ENCODE measurements around the gene PKDCC. TPM values are rescaled to one million over a fixed set of nuclear protein-coding genes. Genes with fewer than 3 reads are reported as not detected.

The PKDCC gene
- total and polyA plus RNA-seq, 2 of the 13 experiments (the other 11 are each of a cell fraction or from before 2014, with no cell fraction given) = 52.6 to 58.8 TPM

DNA sequence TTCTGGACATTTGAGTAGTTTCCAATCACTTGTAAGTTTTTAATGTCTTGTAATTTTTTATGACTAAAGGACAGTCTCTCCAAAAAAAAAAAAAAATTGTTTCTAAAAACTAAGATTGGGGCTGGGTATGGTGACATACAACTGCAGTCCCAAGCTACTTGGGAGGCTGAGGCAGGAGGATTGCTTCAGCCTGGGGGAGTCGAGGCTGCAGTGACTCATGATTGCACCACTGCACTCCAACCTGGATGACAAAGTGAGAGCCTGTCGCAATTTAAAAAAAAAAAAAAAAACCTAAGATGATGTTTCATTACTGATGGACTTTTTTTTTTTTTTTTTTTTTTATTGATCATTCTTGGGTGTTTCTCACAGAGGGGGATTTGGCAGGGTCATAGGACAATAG is 34.4 kb upstream of the PKDCC start:
- H3K36me3 ChIP-seq (replicated peaks in 1 of 2; ENCODE audit: control insufficient read depth in 1 of 2, insufficient read depth in 2 of 2, low read length in 2 of 2) = no peaks in the 10 kb centered on the region
- no peak overlapping the region for H3K9ac ChIP-seq (ENCODE audit: insufficient read depth, low read depth, low read length)
- H3K4me2 ChIP-seq (ENCODE audit: low read depth, low read length) = no peak overlapping the region
- ChIA-PET POLR2A (no interaction called here), CTCF (ENCODE audit: low intra/inter-chr PET ratio, low total read pairs) (no interaction called here)
- no TSS peak for BruUV-seq (replicated peaks)
- no peaks in the 10 kb centered on the region for H3K9me3 ChIP-seq (ENCODE audit: low read length)
- no peaks in the 10 kb centered on the region for H4K20me1 ChIP-seq (ENCODE audit: insufficient read depth, low read length)
- H3K4me1 ChIP-seq (ENCODE audit: insufficient read depth, low read length) = 0 out of 2 replicates have a peak, but pooled peaks cover 5% of the 10 kb centered on the region
- H3K27me3 ChIP-seq (ENCODE audit: control insufficient read depth in 1 of 2, insufficient read depth in 2 of 2, low read length in 2 of 2) = peaks cover 1 to 9% of the 10 kb centered on the region in 2 experiments; a peak in 3 of 5 replicates
- 2% methylated on average over 2 of the region's 2 CpGs for whole genome bisulfite sequencing (ENCODE audit: low lambda C conversion rate)
- H3K27ac ChIP-seq (ENCODE audit: extremely low read length, insufficient read depth, low read length) = no peak overlapping the region
- no peaks in the 10 kb centered on the region for H3K79me2 ChIP-seq (ENCODE audit: insufficient read depth, low read length)
- intact Hi-C loops (cut with micrococcal nuclease; ENCODE audit: unreplicated experiment) = no loop called here
- DNase-seq (ENCODE audit: low spot score) (no peak), FAIRE-seq (no peak), ATAC-seq (no peak)
- H2AFZ ChIP-seq (ENCODE audit: low read length) = no peak overlapping the region
- TF ChIP-seq ZNF770 (CRISPR knock-in tag; IDR thresholded peaks at IDR 0.05) = peak; percentile 72
- TF ChIP-seq, protein P1, sequence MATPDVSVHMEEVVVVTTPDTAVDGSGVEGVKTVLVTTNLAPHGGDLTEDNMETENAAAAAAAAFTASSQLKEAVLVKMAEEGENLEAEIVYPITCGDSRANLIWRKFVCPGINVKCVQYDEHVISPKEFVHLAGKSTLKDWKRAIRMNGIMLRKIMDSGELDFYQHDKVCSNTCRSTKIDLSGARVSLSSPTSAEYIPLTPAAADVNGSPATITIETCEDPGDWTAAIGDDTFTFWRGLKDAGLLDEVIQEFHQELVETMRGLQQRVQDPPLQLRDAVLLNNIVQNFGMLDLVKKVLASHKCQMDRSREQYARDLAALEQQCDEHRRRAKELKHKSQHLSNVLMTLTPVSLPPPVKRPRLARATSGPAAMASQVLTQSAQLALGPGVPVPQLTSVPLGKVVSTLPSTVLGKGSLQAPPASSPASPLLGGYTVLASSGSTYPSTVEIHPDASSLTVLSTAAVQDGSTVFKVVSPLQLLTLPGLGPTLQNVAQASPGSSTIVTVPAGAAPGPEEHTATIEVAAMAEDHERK (CRISPR knock-in tag; IDR thresholded peaks at IDR 0.05; ENCODE audit: low read depth) = no peak
- peak; percentile 59; the same call in 1 of the 2 replicates for TF ChIP-seq FOSL2 (CRISPR knock-in tag; IDR thresholded peaks at IDR 0.05)
- TF ChIP-seq SMARCE1 (IDR thresholded peaks at IDR 0.05; ENCODE audit: borderline replicate concordance) = no peak
- TF ChIP-seq ZFP1 (CRISPR knock-in tag; IDR thresholded peaks at IDR 0.05) = no peak
- in situ Hi-C loops (cut with HindIII; ENCODE audit: extremely low pct_ligation_motif_present, low pct_unique_long_range_greater_than_20kb) = no loop called here
- H3K4me3 ChIP-seq (replicated peaks in 1 of 3; ENCODE audit: insufficient read depth in 1 of 3, low read depth in 2 of 3, low read length in 3 of 3) = no peak overlapping the region

GRCh38 chr2:42021464-42021863 is 26.4 kb upstream of the PKDCC start:
- Histone ChIP-seq H3K4me3 (replicated peaks in 1 of 3; ENCODE audit: insufficient read depth in 1 of 3, low read depth in 2 of 3, low read length in 3 of 3) (no peak overlapping the region), H2AFZ (ENCODE audit: low read length) (no peak overlapping the region), H3K9ac (ENCODE audit: insufficient read depth, low read depth, low read length) (no peak overlapping the region), H4K20me1 (ENCODE audit: insufficient read depth, low read length) (no peaks in the 10 kb centered on the region), H3K4me2 (ENCODE audit: low read depth, low read length) (no peak overlapping the region), H3K79me2 (ENCODE audit: insufficient read depth, low read length) (no peaks in the 10 kb centered on the region), H3K27me3 (ENCODE audit: control insufficient read depth in 1 of 2, insufficient read depth in 2 of 2, low read length in 2 of 2) (peaks cover 2 to 20% of the 10 kb centered on the region in 2 experiments; a peak in 3 of 5 replicates), H3K4me1 (ENCODE audit: insufficient read depth, low read length) (0 out of 2 replicates have a peak, but pooled peaks cover 5% of the 10 kb centered on the region), H3K36me3 (replicated peaks in 1 of 2; ENCODE audit: control insufficient read depth in 1 of 2, insufficient read depth in 2 of 2, low read length in 2 of 2) (no peaks in the 10 kb centered on the region), H3K9me3 (ENCODE audit: low read length) (no peaks in the 10 kb centered on the region), H3K27ac (ENCODE audit: extremely low read length, insufficient read depth, low read length) (no peak overlapping the region)
- in situ Hi-C loops (cut with HindIII; ENCODE audit: extremely low pct_ligation_motif_present, low pct_unique_long_range_greater_than_20kb) = no loop called here
- WGBS (ENCODE audit: low lambda C conversion rate) = 10% methylated on average over 4 of the region's 4 CpGs
- DNase-seq (ENCODE audit: low spot score) (no peak), ATAC-seq (no peak), FAIRE-seq (no peak)
- CTCF ChIA-PET (ENCODE audit: low intra/inter-chr PET ratio, low total read pairs) = no interaction called here
- intact Hi-C loops (cut with micrococcal nuclease; ENCODE audit: unreplicated experiment) = no loop called here
- no TSS peak for BruUV-seq (replicated peaks)
- TF ChIP-seq KLF16 (CRISPR knock-in tag; IDR thresholded peaks at IDR 0.05) (no peak), SSRP1 (CRISPR knock-in tag; IDR thresholded peaks at IDR 0.05) (no peak)
- POLR2A ChIA-PET = interaction anchor here (0.6 kb wide), 1 partner anchor 32 kb away, joined by 4 read pairs; no protein-coding TSS in a partner anchor

All from HepG2 (cell line).